ENCODE measurements around the gene C11orf21.

Gene C11orf21

DNA sequence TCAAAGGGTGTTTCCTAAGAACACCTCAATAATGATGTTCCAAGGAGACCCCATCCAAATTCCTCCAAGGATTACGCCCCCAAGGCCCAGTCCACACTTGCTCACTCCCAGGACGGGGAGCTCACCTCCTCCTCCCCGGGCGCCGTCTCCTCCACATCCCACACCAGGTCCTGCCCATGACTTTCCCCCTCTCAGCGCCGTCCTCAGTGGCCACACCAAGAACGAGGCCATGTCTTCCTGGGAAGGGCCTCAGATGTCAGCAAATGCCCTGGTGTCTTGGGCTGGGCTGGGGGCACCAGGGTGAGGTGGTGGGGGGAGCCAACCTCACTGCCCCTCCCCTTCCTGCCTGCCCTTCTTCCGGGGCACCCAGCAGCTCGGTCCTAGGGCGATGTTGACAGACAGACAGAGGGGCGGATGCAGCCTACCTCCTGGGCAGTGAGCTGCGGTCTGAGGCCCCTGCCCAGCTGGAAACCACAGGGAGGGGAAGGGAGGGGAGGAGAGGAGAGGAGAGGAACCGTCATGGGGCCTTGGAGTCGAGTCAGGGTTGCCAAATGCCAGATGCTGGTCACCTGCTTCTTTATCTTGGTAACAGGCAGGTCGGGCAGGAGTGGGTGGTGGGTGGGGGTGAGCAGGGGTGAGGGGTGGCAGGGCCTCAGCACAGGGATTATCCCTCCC is at the start of gene C11orf21, which contains the start of gene TSPAN32:
TSS of gene C11orf21 (minus strand) at position 288 of the 675 bp plus-strand sequence. CDS start at position 178, 110 bp downstream.
TSS of gene TSPAN32 (plus strand) at position 383 of the 675 bp plus-strand sequence. CDS start at position 520, 137 bp downstream.
- TF ChIP-seq, protein P1, sequence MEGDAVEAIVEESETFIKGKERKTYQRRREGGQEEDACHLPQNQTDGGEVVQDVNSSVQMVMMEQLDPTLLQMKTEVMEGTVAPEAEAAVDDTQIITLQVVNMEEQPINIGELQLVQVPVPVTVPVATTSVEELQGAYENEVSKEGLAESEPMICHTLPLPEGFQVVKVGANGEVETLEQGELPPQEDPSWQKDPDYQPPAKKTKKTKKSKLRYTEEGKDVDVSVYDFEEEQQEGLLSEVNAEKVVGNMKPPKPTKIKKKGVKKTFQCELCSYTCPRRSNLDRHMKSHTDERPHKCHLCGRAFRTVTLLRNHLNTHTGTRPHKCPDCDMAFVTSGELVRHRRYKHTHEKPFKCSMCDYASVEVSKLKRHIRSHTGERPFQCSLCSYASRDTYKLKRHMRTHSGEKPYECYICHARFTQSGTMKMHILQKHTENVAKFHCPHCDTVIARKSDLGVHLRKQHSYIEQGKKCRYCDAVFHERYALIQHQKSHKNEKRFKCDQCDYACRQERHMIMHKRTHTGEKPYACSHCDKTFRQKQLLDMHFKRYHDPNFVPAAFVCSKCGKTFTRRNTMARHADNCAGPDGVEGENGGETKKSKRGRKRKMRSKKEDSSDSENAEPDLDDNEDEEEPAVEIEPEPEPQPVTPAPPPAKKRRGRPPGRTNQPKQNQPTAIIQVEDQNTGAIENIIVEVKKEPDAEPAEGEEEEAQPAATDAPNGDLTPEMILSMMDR (IDR thresholded peaks at IDR 0.05; ENCODE audit: low read depth, low read length, poor library complexity, severe bottlenecking) = no peak
- no peak for TF ChIP-seq EZH2phosphoT487 (IDR thresholded peaks at IDR 0.05; ENCODE audit: borderline replicate concordance, low read length)
- H3K79me2 ChIP-seq (ENCODE audit: control insufficient read depth, low read length) = no peaks in the 10 kb centered on the region
- H3K4me1 ChIP-seq (ENCODE audit: control insufficient read depth, low read length) = peaks cover 43% of the 10 kb centered on the region
- no peaks in the 10 kb centered on the region for H4K20me1 ChIP-seq (ENCODE audit: control insufficient read depth, insufficient read depth, low read depth, low read length)
- H3K4me3 ChIP-seq (ENCODE audit: low read length) = peak within 1 kb of the TSS; percentile 69
- H3F3A ChIP-seq (ENCODE audit: control insufficient read depth, insufficient read depth) = peaks cover 6% of the 10 kb centered on the region
- H3K4me2 ChIP-seq (ENCODE audit: low read length) = peak within 1 kb of the TSS; percentile 56
- no peaks in the 10 kb centered on the region for H3K27me3 ChIP-seq (ENCODE audit: control insufficient read depth, low read length)
- no peaks in the 10 kb centered on the region for H3K9me2 ChIP-seq (replicated peaks; ENCODE audit: control insufficient read depth, low read length)
- no peaks in the 10 kb centered on the region for H3K9me3 ChIP-seq (ENCODE audit: control insufficient read depth, insufficient read depth, low read length)
- no peaks in the 10 kb centered on the region for H3K36me3 ChIP-seq (ENCODE audit: control insufficient read depth, low read length)
- no peak within 1 kb of the TSS for H3K27ac ChIP-seq (ENCODE audit: low read depth, low read length)

DNA sequence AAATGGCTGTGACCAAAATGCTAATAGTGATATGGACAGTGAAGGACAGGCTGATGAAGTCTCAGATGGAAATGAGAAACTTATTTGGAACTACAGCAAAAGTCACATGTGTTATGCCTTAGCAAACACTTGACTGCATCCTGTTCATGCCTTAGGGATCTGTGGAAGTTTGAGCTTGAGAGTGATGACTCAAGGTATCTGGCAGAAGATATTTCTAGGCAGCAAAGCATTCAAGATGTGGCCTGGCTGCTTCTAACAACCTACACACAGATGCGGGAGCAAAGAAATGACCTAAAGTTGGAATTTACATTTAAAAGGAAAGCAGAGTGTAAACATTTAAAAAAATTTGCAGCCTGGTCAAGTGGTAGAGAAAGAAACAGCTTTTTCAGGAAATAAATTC is 47.3 kb upstream of the C11orf21 start:
- Histone ChIP-seq H3K27ac (ENCODE audit: low read depth, low read length) (no peak overlapping the region), H3K4me3 (ENCODE audit: low read length) (no peak overlapping the region), H3K36me3 (ENCODE audit: control insufficient read depth, low read length) (no peaks in the 10 kb centered on the region), H3K9me3 (ENCODE audit: control insufficient read depth, insufficient read depth, low read length) (peaks cover 5% of the 10 kb centered on the region), H3K4me2 (ENCODE audit: low read length) (no peak overlapping the region), H3F3A (ENCODE audit: control insufficient read depth, insufficient read depth) (no peaks in the 10 kb centered on the region), H3K79me2 (ENCODE audit: control insufficient read depth, low read length) (no peaks in the 10 kb centered on the region), H4K20me1 (ENCODE audit: control insufficient read depth, insufficient read depth, low read depth, low read length) (no peaks in the 10 kb centered on the region), H3K4me1 (ENCODE audit: control insufficient read depth, low read length) (no peaks in the 10 kb centered on the region), H3K27me3 (ENCODE audit: control insufficient read depth, low read length) (peaks cover 8% of the 10 kb centered on the region), H3K9me2 (replicated peaks; ENCODE audit: control insufficient read depth, low read length) (no peaks in the 10 kb centered on the region)
- TF ChIP-seq EZH2phosphoT487 (IDR thresholded peaks at IDR 0.05; ENCODE audit: borderline replicate concordance, low read length) = no peak
- TF ChIP-seq, protein P1 (IDR thresholded peaks at IDR 0.05; ENCODE audit: low read depth, low read length, poor library complexity, severe bottlenecking) = no peak

GRCh38 chr11:2347308-2347830 is 45.7 kb upstream of the C11orf21 start:
- Histone ChIP-seq H3K36me3 (ENCODE audit: control insufficient read depth, low read length) (no peaks in the 10 kb centered on the region), H3K27me3 (ENCODE audit: control insufficient read depth, low read length) (peaks cover 8% of the 10 kb centered on the region), H3F3A (ENCODE audit: control insufficient read depth, insufficient read depth) (no peaks in the 10 kb centered on the region), H3K4me1 (ENCODE audit: control insufficient read depth, low read length) (no peaks in the 10 kb centered on the region), H3K4me2 (ENCODE audit: low read length) (no peak overlapping the region), H3K9me3 (ENCODE audit: control insufficient read depth, insufficient read depth, low read length) (peaks cover 8% of the 10 kb centered on the region), H4K20me1 (ENCODE audit: control insufficient read depth, insufficient read depth, low read depth, low read length) (no peaks in the 10 kb centered on the region), H3K4me3 (ENCODE audit: low read length) (no peak overlapping the region), H3K27ac (ENCODE audit: low read depth, low read length) (no peak overlapping the region), H3K9me2 (replicated peaks; ENCODE audit: control insufficient read depth, low read length) (no peaks in the 10 kb centered on the region), H3K79me2 (ENCODE audit: control insufficient read depth, low read length) (no peaks in the 10 kb centered on the region)
- TF ChIP-seq, protein P1 (IDR thresholded peaks at IDR 0.05; ENCODE audit: low read depth, low read length, poor library complexity, severe bottlenecking) = no peak
- TF ChIP-seq EZH2phosphoT487 (IDR thresholded peaks at IDR 0.05; ENCODE audit: borderline replicate concordance, low read length) = no peak
